HEK293T (cell line): ENCODE results near the gene C9orf85.

Experiments
- ARNT ChIP-seq: fragments of 450-650 bp; IDR thresholded peaks from 2 replicates; pipeline ENCODE4 v1.6.1; 2017; ENCODE audit warnings: mild to moderate bottlenecking
- BHLHE40 ChIP-seq: fragments of 450-650 bp; IDR thresholded peaks from 2 replicates; pipeline ENCODE4 v1.6.1; 2016; ENCODE audit warnings: mild to moderate bottlenecking, moderate library complexity, borderline replicate concordance
- ELF4 ChIP-seq: fragments of 450-650 bp; IDR thresholded peaks from 2 replicates; pipeline ENCODE4 v1.6.1; 2017; ENCODE audit warnings: antibody characterized with exemption
- FOXA1 ChIP-seq: fragments of 450-650 bp; IDR thresholded peaks from 2 replicates; pipeline ENCODE4 v1.6.1; 2016; ENCODE audit warnings: mild to moderate bottlenecking
- FOXK2 ChIP-seq: fragments of 450-650 bp; IDR thresholded peaks from 2 replicates; pipeline ENCODE4 v1.6.1; 2016; ENCODE audit warnings: mild to moderate bottlenecking
- FOXM1 ChIP-seq: fragments of 450-650 bp; IDR thresholded peaks from 2 replicates; pipeline ENCODE4 v1.6.1; 2017; ENCODE audit warnings: mild to moderate bottlenecking, borderline replicate concordance
- HDGF ChIP-seq: fragments of 450-650 bp; IDR thresholded peaks from 2 replicates; pipeline ENCODE4 v1.6.1; 2017; ENCODE audit warnings: antibody characterized with exemption, borderline replicate concordance
- L3MBTL2 ChIP-seq: fragments of 450-650 bp; conservative IDR thresholded peaks from 2 replicates; pipeline ENCODE4 v1.6.1; 2016; ENCODE audit warnings: mild to moderate bottlenecking
- LEF1 ChIP-seq: fragments of 450-650 bp; IDR thresholded peaks from 2 replicates; pipeline ENCODE4 v1.6.1; 2017; ENCODE audit warnings: mild to moderate bottlenecking, borderline replicate concordance
- SUZ12 ChIP-seq: fragments of 450-650 bp; IDR thresholded peaks from 2 replicates; pipeline ENCODE4 v1.6.1; 2016; ENCODE audit warnings: mild to moderate bottlenecking
- TARDBP ChIP-seq: fragments of 450-650 bp; IDR thresholded peaks from 2 replicates; pipeline ENCODE4 v1.6.1; 2016
- ZNF384 ChIP-seq: fragments of 450-650 bp; IDR thresholded peaks from 2 replicates; pipeline ENCODE4 v1.6.1; 2016
- TF ChIP-seq, protein P1 (sequence below): fragments of 450-650 bp; IDR thresholded peaks from 2 replicates; pipeline ENCODE4 v1.6.1; 2016

DNA sequence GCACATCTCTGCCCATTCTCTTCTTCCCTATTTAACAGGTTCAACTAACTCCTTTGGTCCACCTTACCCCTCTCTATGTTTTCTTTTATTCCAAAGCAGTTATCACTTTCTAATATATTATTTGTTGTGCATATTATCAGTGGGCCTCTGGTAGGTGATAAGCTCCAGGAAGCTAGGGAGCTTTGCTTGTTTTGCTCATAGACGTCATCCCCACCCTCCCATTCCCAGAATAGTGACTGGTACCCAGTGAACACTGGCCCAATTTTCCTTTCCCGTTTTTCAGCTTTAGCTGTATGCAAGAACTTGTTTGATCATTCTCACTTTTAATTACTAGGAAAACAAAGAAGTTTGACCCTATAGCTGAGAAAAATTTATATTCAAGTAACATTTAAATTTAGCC, 7.4 kb upstream of the C9orf85 start:
- TF ChIP-seq L3MBTL2 (no peak), FOXK2 (no peak), ARNT (no peak), ZNF384 (no peak), FOXA1 (no peak), FOXM1 (no peak), SUZ12 (no peak), ELF4 (no peak), HDGF (no peak), LEF1 (no peak), BHLHE40 (no peak), TARDBP (no peak)
- TF ChIP-seq, protein P1, sequence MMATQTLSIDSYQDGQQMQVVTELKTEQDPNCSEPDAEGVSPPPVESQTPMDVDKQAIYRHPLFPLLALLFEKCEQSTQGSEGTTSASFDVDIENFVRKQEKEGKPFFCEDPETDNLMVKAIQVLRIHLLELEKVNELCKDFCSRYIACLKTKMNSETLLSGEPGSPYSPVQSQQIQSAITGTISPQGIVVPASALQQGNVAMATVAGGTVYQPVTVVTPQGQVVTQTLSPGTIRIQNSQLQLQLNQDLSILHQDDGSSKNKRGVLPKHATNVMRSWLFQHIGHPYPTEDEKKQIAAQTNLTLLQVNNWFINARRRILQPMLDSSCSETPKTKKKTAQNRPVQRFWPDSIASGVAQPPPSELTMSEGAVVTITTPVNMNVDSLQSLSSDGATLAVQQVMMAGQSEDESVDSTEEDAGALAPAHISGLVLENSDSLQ, result no peak
